Immature natural killer cell (primary cell): ENCODE measurements around the gene SLCO1B3. TPM values are rescaled to one million over a fixed set of nuclear protein-coding genes. Genes with fewer than 3 reads are reported as not detected.

Source experiments
- DNase-seq, 3 donors: peaks; one replicate each; pipeline ENCODE4 v3.0.0; 2022; ENCODE audit warnings: mixed read lengths in 1 of 3
- H3K27ac Mint-ChIP-seq, 6 donors: one replicate each; pipeline ENCODE4 v1.8.0; 2020; ENCODE audit warnings: mixed read lengths in 6 of 6, mild to moderate bottlenecking in 5 of 6, inconsistent platforms in 4 of 6, moderate library complexity in 3 of 6
- H3K27me3 Mint-ChIP-seq, 3 donors: one replicate each; pipeline ENCODE4 v1.8.0; 2020 to 2021; ENCODE audit warnings: low read depth in 3 of 3, mild to moderate bottlenecking in 3 of 3, mixed read lengths in 3 of 3, moderate library complexity in 3 of 3, inconsistent platforms in 1 of 3
- H3K36me3 Mint-ChIP-seq, 3 donors: one replicate each; pipeline ENCODE4 v1.8.0; 2020; ENCODE audit warnings: mixed read lengths in 3 of 3, inconsistent platforms in 2 of 3, mild to moderate bottlenecking in 2 of 3
- H3K4me1 Mint-ChIP-seq, 2 donors: one replicate each; pipeline ENCODE4 v1.8.0; 2020; ENCODE audit warnings: inconsistent platforms in 2 of 2, mild to moderate bottlenecking in 2 of 2, mixed read lengths in 2 of 2, moderate library complexity in 1 of 2
- H3K4me3 Mint-ChIP-seq, 5 donors: one replicate each; pipeline ENCODE4 v1.8.0; 2020; ENCODE audit warnings: mild to moderate bottlenecking in 5 of 5, mixed read lengths in 5 of 5, inconsistent platforms in 3 of 5, moderate library complexity in 3 of 5
- H3K9me3 Mint-ChIP-seq, 6 donors: one replicate each; pipeline ENCODE4 v1.8.0; 2020; ENCODE audit warnings: mild to moderate bottlenecking in 6 of 6, mixed read lengths in 6 of 6, inconsistent platforms in 4 of 6, moderate library complexity in 3 of 6
- polyA plus RNA-seq, 3 donors: library from polyadenylated mRNA; unstranded; fragments of 300-500 nt; fragmentation: Illumina TruSeq; gene quantifications; one replicate each; pipeline ENCODE4 v1.2.3, GENCODE V29; 2021

Gene SLCO1B3
- polyA plus RNA-seq, 3 donors from 2014 or later: not detected

DNA sequence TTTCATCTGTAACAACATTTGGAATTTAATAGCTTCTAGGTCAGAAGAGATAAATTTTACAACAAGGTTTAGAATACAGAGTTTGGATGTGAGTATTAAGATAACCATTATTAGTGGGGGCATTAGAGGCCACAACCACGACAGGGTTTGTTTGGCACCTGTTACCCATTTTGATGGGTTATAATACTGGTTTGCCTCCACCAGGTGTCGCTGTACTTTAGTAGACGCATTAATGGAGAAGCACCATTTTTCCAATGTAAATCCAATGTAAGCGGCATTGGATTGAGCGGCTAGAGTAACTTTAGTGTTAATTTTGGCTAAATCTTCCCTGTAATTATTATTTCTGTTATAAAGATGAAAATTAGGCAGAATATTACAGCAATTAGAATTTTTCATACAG lies 136.2 kb downstream of the SLCO1B3 start:
- no peak for DNase-seq
- H3K36me3 Mint-ChIP-seq: no peaks in the 10 kb centered on the region
- H3K4me1 Mint-ChIP-seq: no peaks in the 10 kb centered on the region
- no peak overlapping the region for H3K4me3 Mint-ChIP-seq
- H3K27ac Mint-ChIP-seq: no peak overlapping the region
- H3K9me3 Mint-ChIP-seq: peaks cover 2 to 17% (median 11%) of the 10 kb centered on the region in 6 donors
- H3K27me3 Mint-ChIP-seq: peaks cover 0 to 7% (median 0%) of the 10 kb centered on the region in 3 donors

DNA sequence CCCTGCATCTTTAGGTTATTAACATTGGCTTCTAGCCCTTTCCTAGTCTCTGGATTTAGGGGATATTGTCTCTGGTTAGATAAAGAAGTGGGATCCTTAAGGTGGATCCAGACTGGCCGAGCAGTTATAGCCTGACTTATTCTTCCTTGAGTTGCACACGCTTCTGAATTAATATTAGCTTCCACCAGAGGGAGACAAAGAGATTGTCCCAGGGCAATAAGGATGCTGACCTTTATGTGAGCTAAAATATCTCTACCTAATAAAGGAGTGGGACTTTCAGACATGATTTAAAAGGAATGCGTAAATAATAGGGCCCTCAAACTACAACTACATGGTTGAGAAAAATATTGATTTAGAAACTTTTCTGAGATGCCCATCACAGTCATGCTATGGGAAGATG lies 139.7 kb downstream of the SLCO1B3 start:
- Mint-ChIP-seq H3K9me3 (peaks cover 4 to 26% (median 18%) of the 10 kb centered on the region in 6 donors), H3K4me3 (no peak overlapping the region), H3K4me1 (no peaks in the 10 kb centered on the region), H3K27ac (no peak overlapping the region), H3K36me3 (no peaks in the 10 kb centered on the region), H3K27me3 (peaks cover 0 to 4% (median 0%) of the 10 kb centered on the region in 3 donors)
- DNase-seq: no peak

DNA sequence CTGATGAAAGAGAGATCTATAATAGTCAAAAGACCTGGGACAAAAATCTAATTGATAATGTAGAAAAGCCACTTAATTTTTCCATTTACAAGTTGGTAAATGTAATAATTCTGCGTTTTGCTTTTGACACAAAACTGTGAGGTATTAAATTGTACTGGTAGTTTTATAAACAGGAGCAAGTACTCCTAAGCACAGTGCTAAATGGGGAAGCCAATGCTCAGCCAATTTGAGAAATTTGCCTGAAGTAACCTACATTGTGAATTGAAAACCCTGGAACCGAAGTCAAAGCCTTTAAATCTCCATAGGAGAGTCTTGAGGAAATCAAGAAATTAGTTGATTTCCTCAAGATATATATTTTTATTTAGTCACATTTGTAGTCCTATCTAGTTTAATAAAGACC lies 152.8 kb downstream of the SLCO1B3 start:
- peaks cover 3 to 22% (median 9%) of the 10 kb centered on the region in 6 donors for H3K9me3 Mint-ChIP-seq
- no peak for DNase-seq
- H3K27ac Mint-ChIP-seq: no peak overlapping the region

DNA sequence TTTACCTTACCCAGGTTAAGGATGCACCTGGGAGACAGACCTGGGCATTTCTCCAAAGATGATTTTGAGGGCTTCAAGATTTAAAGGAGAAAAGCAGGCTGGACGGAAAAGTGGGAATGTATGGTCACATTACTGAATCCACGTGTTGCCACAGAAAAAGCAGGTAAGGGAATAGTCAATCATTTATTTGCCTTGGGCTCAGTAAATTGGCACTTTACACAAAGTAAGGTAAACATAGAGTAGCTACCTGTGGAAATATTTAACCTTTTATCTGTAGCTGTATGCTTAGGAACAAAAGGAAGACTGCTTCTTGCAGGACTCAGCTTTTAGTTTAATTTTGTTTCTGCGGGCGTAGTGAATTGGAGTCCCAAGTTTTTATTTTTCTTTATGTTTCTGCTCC lies 153.3 kb downstream of the SLCO1B3 start:
- Mint-ChIP-seq H3K4me1 (no peaks in the 10 kb centered on the region), H3K27ac (no peak overlapping the region), H3K9me3 (peaks cover 1 to 21% (median 9%) of the 10 kb centered on the region in 6 donors), H3K36me3 (no peaks in the 10 kb centered on the region), H3K27me3 (no peaks in the 10 kb centered on the region), H3K4me3 (no peak overlapping the region)
- DNase-seq: no peak

More for the DNA sequence above, 152.8 kb downstream of the SLCO1B3 start:
- Mint-ChIP-seq H3K36me3 (no peaks in the 10 kb centered on the region), H3K4me3 (no peak overlapping the region), H3K4me1 (no peaks in the 10 kb centered on the region), H3K27me3 (no peaks in the 10 kb centered on the region)

Other genes with a start within 250 kb of the SLCO1B3 start
- not detected for gene SLCO1C1, start 115.4 kb upstream of the SLCO1B3 start, polyA plus RNA-seq